Activated B cell treated with CpG ODN at 0.5 μM for 24 hours (primary cell): Measurements from ENCODE around the gene NRAP. TPM values are rescaled to one million over a fixed set of nuclear protein-coding genes. Genes with fewer than 3 reads are reported as not detected.

ENCODE experiments used
- ATAC-seq: fragments of 200-7000 bp; cut with Tn5 transposase; one replicate; pipeline ENCODE4 v1.10.0; 2021; ENCODE audit warnings: low read depth, mild to moderate bottlenecking, moderate library complexity
- CTCF ChIA-PET: fragments of 350-600 bp; sonication (Branson Sonifier 250); formaldehyde crosslinking; loops from one replicate; lab custom pipeline; 2021; ENCODE audit warnings: antibody characterized with exemption; lab: Charles Lee
- POLR2A ChIA-PET: fragments of 350-600 bp; sonication (Branson Sonifier 250); formaldehyde crosslinking; loops from one replicate; lab custom pipeline; 2021; ENCODE audit warnings: antibody characterized with exemption; lab: Charles Lee
- DNase-seq: peaks from one replicate; pipeline ENCODE4 v3.0.0; 2022
- H3K27ac Mint-ChIP-seq: one replicate; pipeline ENCODE4 v1.8.0; 2020; ENCODE audit warnings: mixed read lengths
- H3K27me3 Mint-ChIP-seq: one replicate; pipeline ENCODE4 v1.8.0; 2021; ENCODE audit warnings: mixed read lengths
- H3K36me3 Mint-ChIP-seq: one replicate; pipeline ENCODE4 v1.8.0; 2021; ENCODE audit warnings: low read depth, mixed read lengths
- H3K4me1 Mint-ChIP-seq: one replicate; pipeline ENCODE4 v1.8.0; 2021; ENCODE audit warnings: mixed read lengths
- H3K4me3 Mint-ChIP-seq: one replicate; pipeline ENCODE4 v1.8.0; 2020; ENCODE audit warnings: mild to moderate bottlenecking, mixed read lengths
- H3K9me3 Mint-ChIP-seq: one replicate; pipeline ENCODE4 v1.8.0; 2020; ENCODE audit warnings: mixed read lengths
- intact Hi-C: fragments of 100-400 bp; cut with micrococcal nuclease; formaldehyde crosslinking; loops from one replicate; pipeline ENCODE4 v1.15.1; 2024
- total RNA-seq: library from RNA; stranded (reverse); gene quantifications from 2 replicates; pipeline ENCODE4 v1.2.3, GENCODE V29; 2022
- TF ChIP-seq, protein P1 (sequence below): fragments of 200-600 bp; IDR thresholded peaks from one replicate; pipeline ENCODE4 v1.8.0; 2022; ENCODE audit warnings: antibody characterized with exemption, mild to moderate bottlenecking

The NRAP gene
- total RNA-seq, 1 donor from 2014 or later = not detected

DNA sequence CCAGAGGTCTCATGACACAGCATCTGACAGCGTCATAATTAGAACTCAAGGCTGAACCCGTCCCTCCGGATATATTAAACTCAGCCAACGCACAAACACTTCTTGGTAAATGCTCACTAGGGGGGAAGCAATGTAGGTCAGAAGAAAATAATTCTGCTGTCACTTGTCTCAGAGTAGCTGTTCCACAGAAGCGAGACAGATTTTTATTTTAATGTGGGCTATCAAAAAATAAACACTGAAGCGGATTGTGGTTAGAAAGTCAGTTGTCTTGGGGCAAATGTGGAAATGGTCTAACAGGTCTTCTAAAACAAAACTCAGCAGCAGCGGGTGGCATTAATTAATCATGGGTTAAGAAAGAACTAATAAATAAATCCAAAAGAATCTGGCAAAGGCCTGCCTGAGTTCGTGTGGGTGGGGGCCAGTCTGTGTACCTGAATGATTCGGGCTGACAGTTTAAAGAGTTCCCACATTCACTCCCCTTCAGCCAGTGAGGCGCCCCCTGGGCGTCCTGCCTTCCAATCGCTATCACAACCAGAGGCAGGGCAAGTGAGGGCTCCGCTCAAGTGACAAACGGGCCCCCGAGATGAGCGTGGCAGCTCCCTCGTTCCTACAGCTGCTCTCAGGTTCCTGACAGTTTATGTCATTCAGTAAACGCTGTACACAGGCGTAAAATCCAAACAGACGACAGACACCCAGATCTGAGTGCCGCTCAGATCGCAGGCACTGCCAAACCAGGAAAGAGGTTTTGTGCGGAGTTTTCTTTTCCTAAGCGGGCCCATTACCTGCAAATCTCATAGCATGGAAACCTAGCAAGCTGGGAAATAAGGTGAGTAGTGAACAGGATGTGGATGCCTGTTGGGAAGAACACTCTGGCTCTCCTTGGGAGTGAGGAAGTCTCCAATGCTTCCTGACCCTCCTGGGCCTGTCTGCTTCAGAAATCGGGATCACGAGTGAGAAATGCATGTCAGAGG lies 52.9 kb downstream of the NRAP start:
- intact Hi-C loops = no loop called here
- DNase-seq (no peak), ATAC-seq (no peak)
- H3K27ac Mint-ChIP-seq = no peak overlapping the region
- no peaks in the 10 kb centered on the region for H3K4me1 Mint-ChIP-seq
- ChIA-PET CTCF (no interaction called here), POLR2A (no interaction called here)
- no peak overlapping the region for H3K4me3 Mint-ChIP-seq
- peaks cover 10% of the 10 kb centered on the region for H3K27me3 Mint-ChIP-seq
- TF ChIP-seq, protein P1, sequence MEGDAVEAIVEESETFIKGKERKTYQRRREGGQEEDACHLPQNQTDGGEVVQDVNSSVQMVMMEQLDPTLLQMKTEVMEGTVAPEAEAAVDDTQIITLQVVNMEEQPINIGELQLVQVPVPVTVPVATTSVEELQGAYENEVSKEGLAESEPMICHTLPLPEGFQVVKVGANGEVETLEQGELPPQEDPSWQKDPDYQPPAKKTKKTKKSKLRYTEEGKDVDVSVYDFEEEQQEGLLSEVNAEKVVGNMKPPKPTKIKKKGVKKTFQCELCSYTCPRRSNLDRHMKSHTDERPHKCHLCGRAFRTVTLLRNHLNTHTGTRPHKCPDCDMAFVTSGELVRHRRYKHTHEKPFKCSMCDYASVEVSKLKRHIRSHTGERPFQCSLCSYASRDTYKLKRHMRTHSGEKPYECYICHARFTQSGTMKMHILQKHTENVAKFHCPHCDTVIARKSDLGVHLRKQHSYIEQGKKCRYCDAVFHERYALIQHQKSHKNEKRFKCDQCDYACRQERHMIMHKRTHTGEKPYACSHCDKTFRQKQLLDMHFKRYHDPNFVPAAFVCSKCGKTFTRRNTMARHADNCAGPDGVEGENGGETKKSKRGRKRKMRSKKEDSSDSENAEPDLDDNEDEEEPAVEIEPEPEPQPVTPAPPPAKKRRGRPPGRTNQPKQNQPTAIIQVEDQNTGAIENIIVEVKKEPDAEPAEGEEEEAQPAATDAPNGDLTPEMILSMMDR = no peak
- H3K9me3 Mint-ChIP-seq = no peaks in the 10 kb centered on the region
- no peaks in the 10 kb centered on the region for H3K36me3 Mint-ChIP-seq

DNA sequence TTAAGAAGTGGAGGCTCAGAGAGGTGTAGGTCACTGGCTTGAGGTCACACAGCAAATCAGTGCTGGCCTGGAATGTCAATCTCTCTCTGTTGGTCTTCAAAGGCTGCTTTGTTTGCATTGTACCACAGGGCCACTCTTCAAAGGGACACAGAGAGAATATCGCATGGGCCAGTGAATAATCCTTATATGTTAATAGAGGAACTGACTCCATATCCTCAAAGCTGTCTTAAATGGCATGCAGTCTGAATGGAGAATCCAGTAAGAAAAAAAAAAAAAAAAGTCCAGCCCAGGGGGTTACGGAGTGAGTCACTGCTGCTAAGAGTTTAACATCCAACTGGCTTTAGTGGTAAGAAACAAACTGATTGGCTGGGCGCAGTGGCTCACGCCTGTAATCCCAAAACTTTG lies 54.1 kb downstream of the NRAP start:
- H3K36me3 Mint-ChIP-seq = no peaks in the 10 kb centered on the region
- TF ChIP-seq, protein P1 = no peak

DNA sequence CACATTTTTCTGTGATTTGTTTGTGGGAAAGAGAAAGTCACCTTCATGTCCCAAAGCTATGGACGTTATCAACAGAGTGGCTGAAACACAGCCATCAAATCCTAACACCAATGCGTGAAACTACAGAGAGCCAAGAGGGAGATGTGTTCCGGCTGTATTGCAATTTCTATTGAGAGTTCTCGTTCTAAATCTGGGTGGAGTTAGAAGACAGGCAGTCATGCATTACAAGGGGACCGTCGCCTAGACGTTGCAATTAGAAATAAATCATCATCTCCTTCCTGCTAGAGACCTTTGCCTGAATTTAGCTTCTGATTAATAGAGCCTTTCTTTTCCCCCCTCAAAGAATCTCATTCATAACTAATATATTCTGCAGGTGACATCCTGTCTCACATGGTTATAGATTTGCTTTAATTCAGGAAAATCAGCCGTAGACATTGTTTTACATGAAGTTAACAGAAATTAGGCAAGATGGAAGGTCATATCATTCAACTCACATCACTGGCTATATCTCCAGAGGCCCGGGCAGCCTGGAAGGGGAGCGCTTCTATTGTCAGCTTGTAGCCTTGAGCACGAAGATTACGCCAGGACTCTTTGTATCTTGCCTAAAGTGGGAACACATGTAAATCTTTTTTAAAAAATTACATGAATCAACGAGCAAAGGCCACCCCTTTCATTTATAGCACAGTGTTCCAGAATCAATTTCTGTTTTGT lies 58.4 kb downstream of the NRAP start:
- no peak for DNase-seq
- peaks cover 4% of the 10 kb centered on the region for H3K27me3 Mint-ChIP-seq
- no peaks in the 10 kb centered on the region for H3K4me1 Mint-ChIP-seq
- ChIA-PET CTCF (no interaction called here), POLR2A (no interaction called here)
- intact Hi-C loops = no loop called here
- H3K36me3 Mint-ChIP-seq = no peaks in the 10 kb centered on the region
- no peak for ATAC-seq
- no peak overlapping the region for H3K4me3 Mint-ChIP-seq
- peaks cover 4% of the 10 kb centered on the region for H3K9me3 Mint-ChIP-seq
- TF ChIP-seq, protein P1 = no peak
- no peak overlapping the region for H3K27ac Mint-ChIP-seq

More for the DNA sequence above, 54.1 kb downstream of the NRAP start:
- ATAC-seq = no peak
- intact Hi-C loops = no loop called here
- POLR2A ChIA-PET = interaction anchor here (0.6 kb wide), 1 partner anchor 9 kb away, joined by 5 read pairs; no protein-coding TSS in a partner anchor
- CTCF ChIA-PET = no interaction called here
- H3K4me1 Mint-ChIP-seq = no peaks in the 10 kb centered on the region
- H3K27me3 Mint-ChIP-seq = peaks cover 10% of the 10 kb centered on the region
- H3K27ac Mint-ChIP-seq = no peak overlapping the region
- H3K9me3 Mint-ChIP-seq = no peaks in the 10 kb centered on the region
- no peak overlapping the region for H3K4me3 Mint-ChIP-seq
- DNase-seq = no peak

GRCh38 chr10:113604572-113604971 lies 59.3 kb downstream of the NRAP start:
- H3K4me1 Mint-ChIP-seq = no peaks in the 10 kb centered on the region
- ChIA-PET POLR2A (no interaction called here), CTCF (no interaction called here)
- TF ChIP-seq, protein P1 = no peak
- H3K27ac Mint-ChIP-seq = no peak overlapping the region
- no peaks in the 10 kb centered on the region for H3K36me3 Mint-ChIP-seq
- H3K9me3 Mint-ChIP-seq = peaks cover 4% of the 10 kb centered on the region
- ATAC-seq = no peak
- no peak for DNase-seq
- intact Hi-C loops = no loop called here
- no peak overlapping the region for H3K4me3 Mint-ChIP-seq
- H3K27me3 Mint-ChIP-seq = peaks cover 4% of the 10 kb centered on the region
